HCT116 (cell line): ENCODE data around the gene SLC25A21. TPM values are rescaled to one million over a fixed set of nuclear protein-coding genes. Genes with fewer than 3 reads are reported as not detected.

Source experiments
- ATAC-seq: fragments of 200-7000 bp; cut with Tn5 transposase; 2 replicates; pipeline ENCODE4 v1.9.1; 2020; ENCODE audit warnings: mild to moderate bottlenecking, moderate library complexity
- BruUV-seq: library from RNA; stranded (reverse); fragments of 400-500 nt; replicated peaks from 2 replicates; lab custom pipeline; 2021; lab: Mats Ljungman, UMichigan
- CTCF ChIA-PET: fragments of 300-600 bp; sonication (Branson Sonifier 250); formaldehyde crosslinking; loops from one replicate; lab custom pipeline; 2021; ENCODE audit warnings: antibody characterized with exemption; lab: Charles Lee
- POLR2A ChIA-PET: fragments of 300-600, 350-600 bp; sonication (Branson Sonifier 250); formaldehyde crosslinking; loops from one replicate; lab custom pipeline; 2021; ENCODE audit warnings: antibody characterized with exemption; lab: Charles Lee
- RAD21 ChIA-PET, 2 experiments: fragments of 300-600 bp; sonication (Branson Sonifier 250); formaldehyde crosslinking; loops; one replicate each; lab custom pipeline; 2023; ENCODE audit warnings: low total read pairs in 2 of 2; ENCODE audit not compliant: uncharacterized antibody in 2 of 2, unreplicated experiment in 2 of 2, low non-redundant PET in 1 of 2; lab: Charles Lee
- DNase-seq: peaks from one replicate; pipeline ENCODE4 v3.0.0-alpha.2; 2010; ENCODE audit warnings: low read depth, low spot score
- H2AFZ ChIP-seq: fragments of 200-600 bp; shearing (Covaris generic), sonication (generic); 2 replicates; pipeline ENCODE4 v1.6.1; 2017; ENCODE audit warnings: low read depth, mixed run types, mixed read lengths, antibody characterized with exemption, low read length; ENCODE audit not compliant: poor library complexity, severe bottlenecking
- H3K27ac ChIP-seq: 2 replicates; pipeline ENCODE4 v1.5.1; 2012; ENCODE audit warnings: low read depth, low read length
- H3K27me3 ChIP-seq: fragments of 200-600 bp; sonication (generic); 2 replicates; pipeline ENCODE4 v1.6.1; 2016; ENCODE audit warnings: mixed run types, low read length, mixed read lengths; ENCODE audit not compliant: insufficient read depth
- H3K36me3 ChIP-seq, 2 experiments: fragments of 200-500 bp in 1 of 2; fragments of 200-600 bp in 1 of 2; sonication (Bioruptor generic) in 1 of 2; sonication (generic) in 1 of 2; 2 replicates each; pipeline versions ENCODE4 v1.5.1 to v1.6.1; 2014 to 2016; ENCODE audit warnings: low read length in 2 of 2, inconsistent platforms in 1 of 2, mixed read lengths in 1 of 2, mixed run types in 1 of 2; ENCODE audit not compliant: insufficient read depth in 2 of 2, control insufficient read depth in 1 of 2
- H3K4me1 ChIP-seq, 2 experiments: fragments of 200-600 bp in 1 of 2; sonication (generic) in 1 of 2; 2 replicates each; pipeline versions ENCODE4 v1.5.1 to v1.6.1; 2012 to 2017; ENCODE audit warnings: low read length in 2 of 2, inconsistent platforms in 1 of 2, mild to moderate bottlenecking in 1 of 2, mixed read lengths in 1 of 2, mixed run types in 1 of 2, moderate library complexity in 1 of 2; ENCODE audit not compliant: insufficient read depth in 2 of 2, control insufficient read depth in 1 of 2
- H3K4me2 ChIP-seq: fragments of 200-600 bp; sonication (generic); 2 replicates; pipeline ENCODE4 v1.6.1; 2017; ENCODE audit warnings: mixed run types, low read length, mixed read lengths
- H3K4me3 ChIP-seq, 2 experiments: fragments of 200-600 bp in 1 of 2; sonication (generic) in 1 of 2; replicated peaks in 1 of 2; 2 replicates each; pipeline ENCODE4 v1.5.1; 2011 to 2016; ENCODE audit warnings: low read length in 2 of 2, control low read depth in 1 of 2, low read depth in 1 of 2, mild to moderate bottlenecking in 1 of 2, mixed read lengths in 1 of 2, mixed run types in 1 of 2
- H3K79me2 ChIP-seq: fragments of 200-600 bp; sonication (generic); 2 replicates; pipeline ENCODE4 v1.6.1; 2017; ENCODE audit warnings: mild to moderate bottlenecking, mixed run types, low read length, moderate library complexity, mixed read lengths; ENCODE audit not compliant: insufficient read depth
- H3K9ac ChIP-seq: fragments of 200-600 bp; sonication (generic); 2 replicates; pipeline ENCODE4 v1.6.1; 2016; ENCODE audit warnings: low read length, mixed read lengths
- H3K9me2 ChIP-seq: fragments of 200-600 bp; sonication (generic), shearing (Covaris generic); 2 replicates; pipeline ENCODE4 v1.6.1; 2017; ENCODE audit warnings: mixed run types, mild to moderate bottlenecking, moderate library complexity; ENCODE audit not compliant: insufficient read depth
- H3K9me3 ChIP-seq, 2 experiments: fragments of 200-500 bp in 1 of 2; fragments of 200-600 bp in 1 of 2; sonication (Bioruptor generic) in 1 of 2; sonication (generic) in 1 of 2; 2 replicates each; pipeline ENCODE4 v1.6.1; 2014 to 2017; ENCODE audit warnings: low read length in 2 of 2, mixed read lengths in 2 of 2, inconsistent platforms in 1 of 2, low read depth in 1 of 2, mild to moderate bottlenecking in 1 of 2, mixed run types in 1 of 2, moderate library complexity in 1 of 2; ENCODE audit not compliant: control insufficient read depth in 1 of 2, insufficient read depth in 1 of 2
- H4K20me1 ChIP-seq: fragments of 200-600 bp; sonication (generic), shearing (Covaris generic); 2 replicates; pipeline ENCODE4 v1.6.1; 2017; ENCODE audit warnings: mixed run types, mild to moderate bottlenecking, moderate library complexity; ENCODE audit not compliant: insufficient read depth
- EZH2 ChIP-seq: fragments of 200-600 bp; sonication (generic); IDR thresholded peaks from 2 replicates; pipeline ENCODE4 v1.6.1; 2017; ENCODE audit warnings: antibody characterized with exemption, mixed run types
- EZH2phosphoT487 ChIP-seq: fragments of 200-600 bp; IDR thresholded peaks from 2 replicates; pipeline ENCODE4 v1.6.1; 2018; ENCODE audit warnings: antibody characterized with exemption, borderline replicate concordance
- JUND ChIP-seq: IDR thresholded peaks from 2 replicates; pipeline ENCODE4 v1.6.1; 2012
- MAX ChIP-seq: IDR thresholded peaks from 2 replicates; pipeline ENCODE4 v1.6.1; 2012
- POLR2A ChIP-seq: IDR thresholded peaks from 2 replicates; pipeline ENCODE4 v1.7.0; 2011; ENCODE audit warnings: borderline replicate concordance; ENCODE audit not compliant: insufficient read depth, insufficient read length; ENCODE audit errors: extremely low read depth
- POLR2AphosphoS5 ChIP-seq: IDR thresholded peaks from 2 replicates; pipeline ENCODE4 v1.6.1; 2011; ENCODE audit warnings: mild to moderate bottlenecking, low read depth, low read length, moderate library complexity
- RAD21 ChIP-seq: IDR thresholded peaks from 2 replicates; pipeline ENCODE4 v1.6.1; 2012; ENCODE audit warnings: low read depth, mild to moderate bottlenecking
- REST ChIP-seq: IDR thresholded peaks from 2 replicates; pipeline ENCODE4 v1.6.1; 2012; ENCODE audit warnings: low read depth
- SRF ChIP-seq: IDR thresholded peaks from 2 replicates; pipeline ENCODE4 v1.6.1; 2012; ENCODE audit warnings: low read depth
- YY1 ChIP-seq: IDR thresholded peaks from 2 replicates; pipeline ENCODE4 v1.6.1; 2011; ENCODE audit warnings: low read length, low read depth, moderate library complexity, mild to moderate bottlenecking; ENCODE audit not compliant: insufficient replicate concordance; ENCODE audit errors: extremely low read depth
- ZBTB33 ChIP-seq: IDR thresholded peaks from 2 replicates; pipeline ENCODE4 v1.6.1; 2011; ENCODE audit warnings: mild to moderate bottlenecking, low read length, moderate library complexity; ENCODE audit not compliant: insufficient replicate concordance; ENCODE audit errors: extremely low read depth
- ZFX ChIP-seq: fragments of 450-650 bp; IDR thresholded peaks from 2 replicates; pipeline ENCODE4 v1.6.1; 2017
- intact Hi-C: fragments of 100-400 bp; cut with micrococcal nuclease; formaldehyde crosslinking; loops from 2 replicates; pipeline ENCODE4 v1.10.0; 2022
- total RNA-seq: library from RNA; stranded (reverse); gene quantifications from one replicate; pipeline ENCODE4 v1.2.1, GENCODE V29; 2021; ENCODE audit not compliant: unreplicated experiment

The SLC25A21 gene
- total RNA-seq, 1 experiment from 2014 or later, result 3.5 TPM

GRCh38 chr14:37172936-37173614 is 669 bp upstream of the SLC25A21 start:
- intact Hi-C loops, result no loop called here

GRCh38 chr14:37171678-37172023 is 755 bp downstream of the SLC25A21 start:
- Histone ChIP-seq H3K9ac (peak overlapping the region; percentile 93), H3K27ac (peak overlapping the region; percentile 90), H3K4me1 (peaks cover 6% of the 10 kb centered on the region in 2 experiments), H3K27me3 (no peaks in the 10 kb centered on the region), H3K9me3 (no peaks in the 10 kb centered on the region), H3K79me2 (peaks cover 5% of the 10 kb centered on the region; the same call in 1 of the 2 replicates), H3K4me3 (peak overlapping the region; percentile 88 to 89), H3K4me2 (peak overlapping the region; percentile 82), H3K36me3 (no peaks in the 10 kb centered on the region), H3K9me2 (no peaks in the 10 kb centered on the region), H2AFZ (peak overlapping the region; percentile 49), H4K20me1 (no peaks in the 10 kb centered on the region)
- TSS peak; percentile 53 for BruUV-seq
- no peak for TF ChIP-seq POLR2A
- no peak for TF ChIP-seq ZBTB33
- TF ChIP-seq REST, result no peak
- no peak for TF ChIP-seq RAD21
- no peak for TF ChIP-seq EZH2
- no peak for TF ChIP-seq SRF
- no peak for TF ChIP-seq EZH2phosphoT487
- TF ChIP-seq YY1, result no peak
- intact Hi-C loops, result no loop called here
- CTCF ChIA-PET, result no interaction called here
- RAD21 ChIA-PET, result no interaction called here
- ATAC-seq (peak; percentile 34), DNase-seq (no peak)
- POLR2A ChIA-PET, result interaction anchor here (0.9 kb wide), 1 partner anchor 29 kb away, joined by 3 read pairs; no protein-coding TSS in a partner anchor

More at GRCh38 chr14:37172936-37173614, 669 bp upstream of the SLC25A21 start:
- H3K9ac ChIP-seq, result peak overlapping the region; percentile 93
- H3K4me1 ChIP-seq, result peaks cover 6% of the 10 kb centered on the region in 2 experiments
- no peaks in the 10 kb centered on the region for H3K36me3 ChIP-seq
- no peaks in the 10 kb centered on the region for H3K9me3 ChIP-seq
- TF ChIP-seq POLR2AphosphoS5, result no peak
- TF ChIP-seq POLR2A, result no peak
- TF ChIP-seq MAX, result no peak
- TF ChIP-seq ZFX, result no peak
- no peak for TF ChIP-seq JUND
- TF ChIP-seq YY1, result no peak
- H3K79me2 ChIP-seq, result peaks cover 5% of the 10 kb centered on the region; the same call in 1 of the 2 replicates
- BruUV-seq, result no TSS peak
- no peaks in the 10 kb centered on the region for H3K9me2 ChIP-seq
- ChIA-PET RAD21 (no interaction called here), CTCF (no interaction called here), POLR2A (no interaction called here)
- no peak for ATAC-seq
- DNase-seq, result no peak
- peak overlapping the region; percentile 82 for H3K4me2 ChIP-seq
- peak overlapping the region; percentile 88 to 89 for H3K4me3 ChIP-seq
- H4K20me1 ChIP-seq, result no peaks in the 10 kb centered on the region
- peak overlapping the region; percentile 90; the same call in 1 of the 2 replicates for H3K27ac ChIP-seq
- H3K27me3 ChIP-seq, result no peaks in the 10 kb centered on the region
- H2AFZ ChIP-seq, result no peak overlapping the region
